HEK293T (cell line): ENCODE data around the gene UHRF1.

Experiments
- ARNT ChIP-seq: fragments of 450-650 bp; IDR thresholded peaks from 2 replicates; pipeline ENCODE4 v1.6.1; 2017; ENCODE audit warnings: mild to moderate bottlenecking
- BHLHE40 ChIP-seq: fragments of 450-650 bp; IDR thresholded peaks from 2 replicates; pipeline ENCODE4 v1.6.1; 2016; ENCODE audit warnings: mild to moderate bottlenecking, moderate library complexity, borderline replicate concordance
- ELF4 ChIP-seq: fragments of 450-650 bp; IDR thresholded peaks from 2 replicates; pipeline ENCODE4 v1.6.1; 2017; ENCODE audit warnings: antibody characterized with exemption
- FOXA1 ChIP-seq: fragments of 450-650 bp; IDR thresholded peaks from 2 replicates; pipeline ENCODE4 v1.6.1; 2016; ENCODE audit warnings: mild to moderate bottlenecking
- FOXK2 ChIP-seq: fragments of 450-650 bp; IDR thresholded peaks from 2 replicates; pipeline ENCODE4 v1.6.1; 2016; ENCODE audit warnings: mild to moderate bottlenecking
- FOXM1 ChIP-seq: fragments of 450-650 bp; IDR thresholded peaks from 2 replicates; pipeline ENCODE4 v1.6.1; 2017; ENCODE audit warnings: mild to moderate bottlenecking, borderline replicate concordance
- HDGF ChIP-seq: fragments of 450-650 bp; IDR thresholded peaks from 2 replicates; pipeline ENCODE4 v1.6.1; 2017; ENCODE audit warnings: antibody characterized with exemption, borderline replicate concordance
- L3MBTL2 ChIP-seq: fragments of 450-650 bp; conservative IDR thresholded peaks from 2 replicates; pipeline ENCODE4 v1.6.1; 2016; ENCODE audit warnings: mild to moderate bottlenecking
- LEF1 ChIP-seq: fragments of 450-650 bp; IDR thresholded peaks from 2 replicates; pipeline ENCODE4 v1.6.1; 2017; ENCODE audit warnings: mild to moderate bottlenecking, borderline replicate concordance
- NFRKB ChIP-seq: fragments of 450-650 bp; IDR thresholded peaks from 2 replicates; pipeline ENCODE4 v1.6.1; 2016; ENCODE audit warnings: mild to moderate bottlenecking, moderate library complexity
- PKNOX1 ChIP-seq: fragments of 450-650 bp; IDR thresholded peaks from 2 replicates; pipeline ENCODE4 v1.6.1; 2016
- SP1 ChIP-seq: fragments of 450-650 bp; IDR thresholded peaks from 2 replicates; pipeline ENCODE4 v1.6.1; 2017
- SUZ12 ChIP-seq: fragments of 450-650 bp; IDR thresholded peaks from 2 replicates; pipeline ENCODE4 v1.6.1; 2016; ENCODE audit warnings: mild to moderate bottlenecking
- TARDBP ChIP-seq: fragments of 450-650 bp; IDR thresholded peaks from 2 replicates; pipeline ENCODE4 v1.6.1; 2016

DNA sequence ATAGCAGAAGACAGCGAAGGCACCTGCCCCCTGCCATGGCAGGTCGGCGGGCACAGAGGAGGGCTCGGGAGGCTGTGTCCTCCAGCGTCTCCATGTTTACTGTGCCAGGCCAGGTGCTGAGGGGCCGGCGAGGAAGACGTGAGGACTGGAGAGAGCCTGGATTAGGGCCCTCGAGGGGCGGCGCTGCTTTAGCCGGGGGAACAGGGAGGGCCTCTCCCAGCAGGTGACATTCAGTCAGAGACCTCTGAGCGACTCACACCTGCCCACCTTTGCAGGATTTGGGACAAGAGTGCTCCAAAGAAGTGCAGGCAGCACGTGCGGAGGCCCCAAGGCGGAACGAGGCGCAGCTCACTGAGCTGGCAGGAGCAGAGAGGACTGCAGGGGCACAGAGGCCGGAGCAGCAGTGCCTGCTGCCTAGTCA, 77.2 kb downstream of the UHRF1 start:
- TF ChIP-seq FOXM1 (no peak), FOXA1 (no peak), FOXK2 (no peak), L3MBTL2 (no peak), ELF4 (no peak), SUZ12 (no peak), SP1 (no peak), HDGF (no peak), BHLHE40 (no peak), LEF1 (no peak), TARDBP (no peak), PKNOX1 (no peak), ARNT (no peak), NFRKB (no peak)
